OCI-LY7 (cell line): ENCODE measurements around the gene PROKR1.

Source experiments
- CTCF ChIP-seq: fragments of 200-600 bp; sonication (generic); conservative IDR thresholded peaks from 2 replicates; pipeline ENCODE4 v1.5.1; 2014; ENCODE audit warnings: mild to moderate bottlenecking, antibody characterized with exemption, low read length, moderate library complexity, mixed read lengths
- EZH2phosphoT487 ChIP-seq: fragments of 200-600 bp; sonication (generic); IDR thresholded peaks from 2 replicates; pipeline ENCODE4 v1.6.1; 2018; ENCODE audit warnings: low read depth, borderline replicate concordance, mild to moderate bottlenecking, mixed run types, antibody characterized with exemption, low read length, moderate library complexity, mixed read lengths

GRCh38 chr2:68653538-68653982 lies 10.2 kb downstream of the PROKR1 start:
- no peak for TF ChIP-seq CTCF
- no peak for TF ChIP-seq EZH2phosphoT487
